ENCODE measurements around the gene CBX7.

DNA sequence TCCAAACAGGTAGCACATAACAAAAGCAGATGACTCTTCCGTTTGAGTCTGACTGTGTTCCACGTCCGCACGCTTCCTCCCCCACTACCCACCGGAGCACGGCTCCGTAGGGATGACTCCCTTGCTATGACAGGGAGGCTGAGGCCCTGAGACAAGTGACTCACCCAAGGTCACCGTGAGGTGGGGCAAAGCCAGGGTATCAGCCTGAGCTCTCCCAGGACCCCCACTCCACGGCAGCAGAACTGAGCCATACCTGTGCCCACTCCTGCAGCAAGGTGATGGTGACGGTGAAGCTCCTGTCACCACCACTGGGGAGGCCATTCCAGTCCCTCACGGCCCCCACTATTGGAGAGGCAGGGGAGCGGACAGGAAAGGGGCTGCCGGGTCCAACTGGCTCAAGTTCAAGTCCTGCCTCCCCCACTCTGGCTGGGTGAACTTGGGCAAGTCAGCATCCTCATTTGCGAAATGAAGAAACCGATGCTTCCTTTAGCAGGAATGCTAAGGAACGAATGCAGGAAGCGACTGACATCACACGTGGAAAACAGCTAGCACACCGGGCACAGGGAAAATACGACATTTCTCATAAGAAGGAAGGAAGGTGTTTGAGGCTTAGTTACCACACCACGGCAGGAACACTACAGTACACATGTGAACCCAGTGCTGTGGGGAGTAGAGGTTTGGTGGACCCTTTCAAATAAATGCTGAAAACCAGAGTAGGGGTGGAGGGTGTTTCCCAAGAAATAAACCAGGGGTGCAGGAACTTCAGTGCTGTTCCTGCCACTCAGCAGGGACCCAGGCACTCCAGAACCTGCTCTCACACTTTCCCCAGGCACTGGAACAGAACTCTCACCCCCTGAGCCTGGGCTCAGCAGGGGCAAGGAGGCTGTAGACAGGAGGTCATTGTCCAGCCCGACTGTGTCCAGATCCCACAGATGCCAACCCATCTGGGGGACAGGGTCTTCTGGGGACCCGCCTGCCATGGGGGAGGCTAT, 32.4 kb upstream of the CBX7 start:
- TF ChIP-seq, protein P1, sequence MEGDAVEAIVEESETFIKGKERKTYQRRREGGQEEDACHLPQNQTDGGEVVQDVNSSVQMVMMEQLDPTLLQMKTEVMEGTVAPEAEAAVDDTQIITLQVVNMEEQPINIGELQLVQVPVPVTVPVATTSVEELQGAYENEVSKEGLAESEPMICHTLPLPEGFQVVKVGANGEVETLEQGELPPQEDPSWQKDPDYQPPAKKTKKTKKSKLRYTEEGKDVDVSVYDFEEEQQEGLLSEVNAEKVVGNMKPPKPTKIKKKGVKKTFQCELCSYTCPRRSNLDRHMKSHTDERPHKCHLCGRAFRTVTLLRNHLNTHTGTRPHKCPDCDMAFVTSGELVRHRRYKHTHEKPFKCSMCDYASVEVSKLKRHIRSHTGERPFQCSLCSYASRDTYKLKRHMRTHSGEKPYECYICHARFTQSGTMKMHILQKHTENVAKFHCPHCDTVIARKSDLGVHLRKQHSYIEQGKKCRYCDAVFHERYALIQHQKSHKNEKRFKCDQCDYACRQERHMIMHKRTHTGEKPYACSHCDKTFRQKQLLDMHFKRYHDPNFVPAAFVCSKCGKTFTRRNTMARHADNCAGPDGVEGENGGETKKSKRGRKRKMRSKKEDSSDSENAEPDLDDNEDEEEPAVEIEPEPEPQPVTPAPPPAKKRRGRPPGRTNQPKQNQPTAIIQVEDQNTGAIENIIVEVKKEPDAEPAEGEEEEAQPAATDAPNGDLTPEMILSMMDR (IDR thresholded peaks at IDR 0.05): no peak
- no peak for TF ChIP-seq EZH2 (IDR thresholded peaks at IDR 0.05)

Data from neural progenitor cell (in vitro differentiated cells).